K562 (cell line): ENCODE measurements around the gene RNU11.
"Not testable (repeated sequence)": the region's sequence is repeated elsewhere in the genome, so short reads cannot be mapped to it uniquely, and the experiment has no call there.

ENCODE experiments used
- DNMT1 ChIP-seq: fragments of 450-650 bp; IDR thresholded peaks from 2 replicates; pipeline ENCODE4 v1.6.1; 2016; ENCODE audit warnings: antibody characterized with exemption, mild to moderate bottlenecking
- ERF ChIP-seq: fragments of 450-650 bp; formaldehyde crosslinking; IDR thresholded peaks from 2 replicates; pipeline ENCODE4 v1.4.0; 2020; ENCODE audit warnings: mild to moderate bottlenecking, mixed read lengths
- NFE2 ChIP-seq: IDR thresholded peaks from 2 replicates; pipeline ENCODE4 v1.6.1; 2014; ENCODE audit warnings: antibody characterized with exemption, low read depth
- RAD51 ChIP-seq: fragments of 450-650 bp; IDR thresholded peaks from 2 replicates; pipeline ENCODE4 v1.7.1; 2016; ENCODE audit warnings: low read depth, mild to moderate bottlenecking, borderline replicate concordance
- TF ChIP-seq, protein P1 (sequence below): IDR thresholded peaks from 3 replicates; pipeline ENCODE4 v1.6.1; 2011; ENCODE audit warnings: borderline replicate concordance, mild to moderate bottlenecking, moderate library complexity; ENCODE audit not compliant: insufficient read length; ENCODE audit errors: extremely low read depth

DNA sequence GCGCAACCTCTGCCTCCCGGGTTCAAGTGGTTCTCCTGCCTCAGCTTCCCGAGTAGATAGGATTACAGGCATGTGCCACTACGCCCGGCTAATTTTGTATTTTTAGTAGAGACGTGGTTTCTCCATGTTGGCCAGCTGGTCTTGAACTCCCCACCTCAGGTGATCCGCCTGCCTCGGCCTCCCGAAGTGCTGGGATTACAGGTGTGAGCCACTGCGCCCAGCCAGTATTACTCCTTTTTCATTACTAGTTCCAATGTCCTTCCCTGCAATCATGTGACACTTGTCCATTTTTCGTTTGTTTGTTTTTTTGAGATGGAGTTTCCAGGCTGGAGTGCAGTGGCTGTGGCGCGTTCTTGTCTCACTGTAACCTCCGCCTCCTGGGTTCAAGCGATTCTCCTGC, 24.6 kb downstream of the RNU11 start:
- TF ChIP-seq, protein P1, sequence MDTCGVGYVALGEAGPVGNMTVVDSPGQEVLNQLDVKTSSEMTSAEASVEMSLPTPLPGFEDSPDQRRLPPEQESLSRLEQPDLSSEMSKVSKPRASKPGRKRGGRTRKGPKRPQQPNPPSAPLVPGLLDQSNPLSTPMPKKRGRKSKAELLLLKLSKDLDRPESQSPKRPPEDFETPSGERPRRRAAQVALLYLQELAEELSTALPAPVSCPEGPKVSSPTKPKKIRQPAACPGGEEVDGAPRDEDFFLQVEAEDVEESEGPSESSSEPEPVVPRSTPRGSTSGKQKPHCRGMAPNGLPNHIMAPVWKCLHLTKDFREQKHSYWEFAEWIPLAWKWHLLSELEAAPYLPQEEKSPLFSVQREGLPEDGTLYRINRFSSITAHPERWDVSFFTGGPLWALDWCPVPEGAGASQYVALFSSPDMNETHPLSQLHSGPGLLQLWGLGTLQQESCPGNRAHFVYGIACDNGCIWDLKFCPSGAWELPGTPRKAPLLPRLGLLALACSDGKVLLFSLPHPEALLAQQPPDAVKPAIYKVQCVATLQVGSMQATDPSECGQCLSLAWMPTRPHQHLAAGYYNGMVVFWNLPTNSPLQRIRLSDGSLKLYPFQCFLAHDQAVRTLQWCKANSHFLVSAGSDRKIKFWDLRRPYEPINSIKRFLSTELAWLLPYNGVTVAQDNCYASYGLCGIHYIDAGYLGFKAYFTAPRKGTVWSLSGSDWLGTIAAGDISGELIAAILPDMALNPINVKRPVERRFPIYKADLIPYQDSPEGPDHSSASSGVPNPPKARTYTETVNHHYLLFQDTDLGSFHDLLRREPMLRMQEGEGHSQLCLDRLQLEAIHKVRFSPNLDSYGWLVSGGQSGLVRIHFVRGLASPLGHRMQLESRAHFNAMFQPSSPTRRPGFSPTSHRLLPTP, result not testable (repeated sequence)
- not testable (repeated sequence) for TF ChIP-seq ERF (CRISPR knock-in tag); RAD51; NFE2; DNMT1
